ENCODE measurements around the gene RNF115. TPM values are rescaled to one million over a fixed set of nuclear protein-coding genes. Genes with fewer than 3 reads are reported as not detected.

The RNF115 gene
- 16.6 and 17.5 TPM in 2 replicates for total RNA-seq (2022)
- Bru-seq, nascent RNA = percentile 80 among the genes with signal in this experiment
- BruChase-seq, experiment 1, labeled RNA remaining after a 2-hour chase = percentile 79 among the genes with signal in this experiment
- BruChase-seq, experiment 2, labeled RNA remaining after a 6-hour chase = percentile 78 among the genes with signal in this experiment
- long read RNA-seq, full-length matches to known transcripts = 42 of 59 reads
- long read RNA-seq, partial matches to known transcripts = 5 of 59 reads
- long read RNA-seq, other reads (novel, unspliced or antisense) = 12 of 59 reads

- Mint-ChIP-seq H3K36me3 (ENCODE audit: insufficient read depth, unreplicated experiment) (peaks cover 33% of the 10 kb centered on the region), H3K9me3 (ENCODE audit: unreplicated experiment) (no peaks in the 10 kb centered on the region), H3K4me3 (ENCODE audit: unreplicated experiment) (peak within 1 kb of the TSS; percentile 98), H3K4me1 (ENCODE audit: low read depth, unreplicated experiment) (no peaks in the 10 kb centered on the region), H3K27me3 (ENCODE audit: insufficient read depth, unreplicated experiment) (no peaks in the 10 kb centered on the region), H3K27ac (ENCODE audit: unreplicated experiment) (peak within 1 kb of the TSS; percentile 97)
- TF ChIP-seq CTCF (IDR thresholded peaks at IDR 0.05; ENCODE audit: insufficient read depth in 1 of 2, low read depth in 1 of 2, low read length in 1 of 2, severe bottlenecking in 1 of 2, unreplicated experiment in 1 of 2) = no peak
- no peaks in the 10 kb centered on the region for H3K36me3 ChIP-seq (ENCODE audit: control insufficient read depth, insufficient read depth, low read length)
- DNase-seq = peak; percentile 90 to 93
- CTCF ChIA-PET = interaction anchor here (0.8 to 2.5 kb wide), 2 partner anchors 21 kb away, joined by 5 to 11 read pairs; partner anchors contain the start of gene NUDT17
- no TSS peak for BruUV-seq (replicated peaks)
- H3K4me1 ChIP-seq = no peaks in the 10 kb centered on the region
- no peaks in the 10 kb centered on the region for H3K9me3 ChIP-seq
- intact Hi-C loops (cut with micrococcal nuclease; ENCODE audit: unreplicated experiment) = loop anchor here (1.0 to 5.0 kb wide), 2 partner anchors 42 to 84 kb away; no protein-coding TSS in a partner anchor
- POLR2A ChIA-PET = interaction anchor here (0.6 to 1.5 kb wide), 7 partner anchors 10 to 117 kb away, joined by 3 to 7 read pairs (median 4); partner anchors contain the start of genes PDZK1 and PIAS3
- H3K27me3 ChIP-seq (replicated peaks; ENCODE audit: control insufficient read depth, insufficient read depth, low read length) = no peaks in the 10 kb centered on the region
- H3K4me3 ChIP-seq (ENCODE audit: low read depth, low read length) = peak within 1 kb of the TSS; percentile 64
Measured at GRCh38 chr1:145823565-145824498, at the start of gene RNF115, which contains the start of gene POLR3C. RNF115 (minus strand) TSS chr1:145824095; CDS start chr1:145823873, 222 bp downstream. POLR3C (plus strand) TSS chr1:145824200; CDS start chr1:145825777, 1,577 bp downstream.

GRCh38 chr1:145871994-145872924, 48.4 kb upstream of the RNF115 start:
- intact Hi-C loops (cut with micrococcal nuclease; ENCODE audit: unreplicated experiment) = no loop called here
- TF ChIP-seq CTCF (IDR thresholded peaks at IDR 0.05; ENCODE audit: insufficient read depth in 1 of 2, low read depth in 1 of 2, low read length in 1 of 2, severe bottlenecking in 1 of 2, unreplicated experiment in 1 of 2) = no peak
- ChIA-PET CTCF (no interaction called here), POLR2A (interaction anchor here (1.2 kb wide), 1 partner anchor 10 kb away, joined by 3 read pairs; no protein-coding TSS in a partner anchor)
- no TSS peak for BruUV-seq (replicated peaks)
- H3K27me3 ChIP-seq (replicated peaks; ENCODE audit: control insufficient read depth, insufficient read depth, low read length) = no peaks in the 10 kb centered on the region
- H3K9me3 ChIP-seq = no peaks in the 10 kb centered on the region
- no peaks in the 10 kb centered on the region for H3K4me1 Mint-ChIP-seq (ENCODE audit: low read depth, unreplicated experiment)
- peaks cover 13% of the 10 kb centered on the region for H3K4me1 ChIP-seq
- H3K36me3 ChIP-seq (ENCODE audit: control insufficient read depth, insufficient read depth, low read length) = no peaks in the 10 kb centered on the region
- H3K27ac Mint-ChIP-seq (ENCODE audit: unreplicated experiment) = no peak overlapping the region
- no peaks in the 10 kb centered on the region for H3K27me3 Mint-ChIP-seq (ENCODE audit: insufficient read depth, unreplicated experiment)
- H3K9me3 Mint-ChIP-seq (ENCODE audit: unreplicated experiment) = no peaks in the 10 kb centered on the region
- H3K4me3 Mint-ChIP-seq (ENCODE audit: unreplicated experiment) = no peak overlapping the region
- H3K4me3 ChIP-seq (ENCODE audit: low read depth, low read length) = no peak overlapping the region
- no peaks in the 10 kb centered on the region for H3K36me3 Mint-ChIP-seq (ENCODE audit: insufficient read depth, unreplicated experiment)
- DNase-seq = no peak

Data from Caco-2 (cell line).